Activated T-cell treated with anti-CD3 and anti-CD28 coated beads, Interleukin-2, amount 50 U/mL, for 4 hours (primary cell): ENCODE data around the gene CEP55. TPM values are rescaled to one million over a fixed set of nuclear protein-coding genes. Genes with fewer than 3 reads are reported as not detected.

Source experiments
- ATAC-seq, 2 donors: fragments of 200-7000 bp; cut with Tn5 transposase; one replicate each; pipeline ENCODE4 v1.10.0; 2021
- DNase-seq: peaks from one replicate; pipeline ENCODE4 v3.0.0-alpha.2; 2020
- H3K27me3 Mint-ChIP-seq: one replicate; pipeline ENCODE4 v1.8.0; 2021; ENCODE audit warnings: low read depth, mixed read lengths
- H3K36me3 Mint-ChIP-seq: one replicate; pipeline ENCODE4 v1.8.0; 2022; ENCODE audit warnings: mixed read lengths; ENCODE audit not compliant: insufficient read depth
- H3K4me1 Mint-ChIP-seq: one replicate; pipeline ENCODE4 v1.8.0; 2021; ENCODE audit warnings: low read depth, mixed read lengths
- H3K4me3 Mint-ChIP-seq: one replicate; pipeline ENCODE4 v1.8.0; 2021; ENCODE audit warnings: mild to moderate bottlenecking, moderate library complexity, mixed read lengths
- H3K9me3 Mint-ChIP-seq: one replicate; pipeline ENCODE4 v1.8.0; 2021; ENCODE audit warnings: mixed read lengths
- total RNA-seq, 3 donors: library from RNA; stranded (reverse); gene quantifications; one replicate each; pipeline ENCODE4 v1.2.1, GENCODE V29; 2021

Gene CEP55
- total RNA-seq, 3 donors from 2014 or later: 6.0 to 8.2 (median 8.0) TPM

DNA sequence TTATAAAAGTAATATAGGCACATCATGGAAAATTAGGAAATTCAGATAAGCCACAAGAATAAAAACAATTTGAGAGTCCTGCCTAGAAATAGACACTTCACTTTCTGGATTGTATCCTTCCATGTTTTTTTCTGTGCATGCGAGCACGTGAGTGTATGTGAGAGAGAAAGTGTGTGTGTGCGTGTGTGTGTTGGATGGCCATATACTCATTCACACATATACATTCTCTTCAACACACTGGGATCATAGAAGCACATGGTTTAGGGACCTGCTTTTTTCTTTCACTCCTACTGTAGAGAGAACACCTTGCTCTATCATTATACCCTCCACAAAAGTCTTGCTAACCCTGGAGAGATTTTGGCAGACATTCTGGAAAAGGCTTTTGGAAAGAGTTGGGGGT lies 77.5 kb downstream of the CEP55 start:
- H3K4me1 Mint-ChIP-seq: peaks cover 5% of the 10 kb centered on the region
- DNase-seq: no peak
- H3K36me3 Mint-ChIP-seq: no peaks in the 10 kb centered on the region

GRCh38 chr10:93576888-93577287 lies 80.5 kb downstream of the CEP55 start:
- Mint-ChIP-seq H3K9me3 (peaks cover 5% of the 10 kb centered on the region), H3K27me3 (peaks cover 7% of the 10 kb centered on the region), H3K4me1 (peaks cover 5% of the 10 kb centered on the region), H3K4me3 (no peak overlapping the region), H3K36me3 (no peaks in the 10 kb centered on the region)
- ATAC-seq (no peak), DNase-seq (no peak)

More for the DNA sequence above, 77.5 kb downstream of the CEP55 start:
- H3K9me3 Mint-ChIP-seq: no peaks in the 10 kb centered on the region
- H3K4me3 Mint-ChIP-seq: no peak overlapping the region
- H3K27me3 Mint-ChIP-seq: peaks cover 22% of the 10 kb centered on the region
- no peak for ATAC-seq

DNA sequence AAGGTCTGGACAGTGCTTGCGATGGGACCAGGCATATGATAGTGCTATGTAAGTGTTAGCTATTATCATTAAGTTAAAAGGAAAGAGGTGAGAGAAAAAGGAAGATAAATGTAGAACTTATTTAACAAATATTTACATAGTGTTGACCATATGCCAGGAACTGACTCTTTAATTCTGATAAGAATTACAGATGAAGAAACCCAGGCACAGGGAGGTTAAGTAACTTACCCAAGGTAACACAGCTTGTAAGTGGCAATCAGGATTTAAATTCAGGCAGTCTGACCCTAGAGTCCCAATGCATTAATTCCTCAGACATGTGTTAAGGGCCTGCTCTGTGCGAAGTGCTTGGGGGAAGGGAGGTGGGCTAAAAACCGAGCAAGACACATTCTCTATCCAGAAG lies 81.2 kb downstream of the CEP55 start:
- Mint-ChIP-seq H3K4me3 (no peak overlapping the region), H3K27me3 (peaks cover 1% of the 10 kb centered on the region), H3K36me3 (no peaks in the 10 kb centered on the region), H3K9me3 (peaks cover 5% of the 10 kb centered on the region), H3K4me1 (peaks cover 5% of the 10 kb centered on the region)
- no peak for DNase-seq
- ATAC-seq: no peak

Other genes with a start within 250 kb of the CEP55 start
- 10 to 100 TPM; 39.2 to 65.4 (median 42.6) TPM for gene MYOF, start 14.3 kb upstream of the CEP55 start, total RNA-seq
- gene FFAR4, start 70.1 kb downstream of the CEP55 start, total RNA-seq: not detected
- 1 to 10 TPM in 2 of 3 donors, under 1 TPM in 1; 0.98 to 1.5 (median 1.4) TPM for gene RBP4, start 104.6 kb downstream of the CEP55 start, total RNA-seq
- not detected for gene PDE6C, start 115.9 kb downstream of the CEP55 start, total RNA-seq
- gene FRA10AC1, start 206.0 kb downstream of the CEP55 start, total RNA-seq: 10 to 100 TPM; 10.1 to 11.1 (median 10.1) TPM